Caco-2 (cell line): Measurements from ENCODE around the gene ARHGDIB. TPM values are rescaled to one million over a fixed set of nuclear protein-coding genes. Genes with fewer than 3 reads are reported as not detected.

ENCODE experiments used
- BruUV-seq: library from RNA; stranded (reverse); fragments of 400-500 nt; replicated peaks from 2 replicates; lab custom pipeline; 2021; lab: Mats Ljungman, UMichigan
- CTCF ChIA-PET: fragments of 300-600 bp; sonication (Branson Sonifier 250); formaldehyde crosslinking; loops from one replicate; lab custom pipeline; 2022; ENCODE audit warnings: antibody characterized with exemption; lab: Charles Lee
- POLR2A ChIA-PET: fragments of 300-600 bp; sonication (Branson Sonifier 250); formaldehyde crosslinking; loops from one replicate; lab custom pipeline; 2022; ENCODE audit warnings: antibody characterized with exemption; lab: Charles Lee
- DNase-seq, 2 experiments: peaks; one replicate each; pipeline versions ENCODE4 v3.0.0 to v3.0.0-alpha.2; 2020 to 2022
- H3K27me3 ChIP-seq: replicated peaks from 2 replicates; pipeline ENCODE4 v1.6.0; 2011; ENCODE audit warnings: low read length; ENCODE audit not compliant: control insufficient read depth, insufficient read depth
- H3K36me3 ChIP-seq: 2 replicates; pipeline ENCODE4 v1.5.1; 2011; ENCODE audit warnings: low read length; ENCODE audit not compliant: control insufficient read depth, insufficient read depth
- H3K4me1 ChIP-seq: fragments of 250-450 bp; sonication (Bioruptor Pico); 2 replicates; pipeline ENCODE4 v1.5.1; 2020; ENCODE audit warnings: mild to moderate bottlenecking
- H3K4me3 ChIP-seq: 2 replicates; pipeline ENCODE4 v1.5.1; 2011; ENCODE audit warnings: low read depth, mild to moderate bottlenecking, control low read depth, low read length
- H3K9me3 ChIP-seq: fragments of 250-450 bp; sonication (Bioruptor Pico); 2 replicates; pipeline ENCODE4 v1.5.1; 2020; ENCODE audit warnings: mild to moderate bottlenecking, moderate library complexity
- H3K27ac Mint-ChIP-seq: one replicate; pipeline ENCODE4 v1.8.0; 2022; ENCODE audit warnings: mixed read lengths; ENCODE audit not compliant: unreplicated experiment
- H3K27me3 Mint-ChIP-seq: one replicate; pipeline ENCODE4 v1.8.0; 2022; ENCODE audit warnings: mixed read lengths; ENCODE audit not compliant: insufficient read depth, unreplicated experiment
- H3K36me3 Mint-ChIP-seq: one replicate; pipeline ENCODE4 v1.8.0; 2022; ENCODE audit warnings: mild to moderate bottlenecking, mixed read lengths; ENCODE audit not compliant: insufficient read depth, unreplicated experiment
- H3K4me1 Mint-ChIP-seq: one replicate; pipeline ENCODE4 v1.8.0; 2022; ENCODE audit warnings: low read depth, mixed read lengths; ENCODE audit not compliant: unreplicated experiment
- H3K4me3 Mint-ChIP-seq: one replicate; pipeline ENCODE4 v1.8.0; 2022; ENCODE audit warnings: mild to moderate bottlenecking, moderate library complexity, mixed read lengths; ENCODE audit not compliant: unreplicated experiment
- H3K9me3 Mint-ChIP-seq: one replicate; pipeline ENCODE4 v1.8.0; 2022; ENCODE audit warnings: mixed read lengths; ENCODE audit not compliant: unreplicated experiment
- intact Hi-C: fragments of 100-400 bp; cut with micrococcal nuclease; formaldehyde crosslinking; loops from one replicate; pipeline ENCODE4 v1.10.0; 2022; ENCODE audit not compliant: unreplicated experiment
- total RNA-seq: library from RNA; stranded (reverse); gene quantifications from 2 replicates; pipeline ENCODE4 v1.2.3, GENCODE V29; 2022
- TF ChIP-seq, protein P1 (sequence below), 2 experiments: fragments of 200-600 bp in 1 of 2; IDR thresholded peaks; 1 replicate in 1 of 2; 2 replicates in 1 of 2; pipeline versions ENCODE4 v1.5.1 to v1.8.0; 2011 to 2022; ENCODE audit warnings: antibody characterized with exemption in 1 of 2, control low read depth in 1 of 2, inconsistent platforms in 1 of 2, low read depth in 1 of 2, low read length in 1 of 2, mild to moderate bottlenecking in 1 of 2, moderate library complexity in 1 of 2; ENCODE audit not compliant: insufficient read depth in 1 of 2, severe bottlenecking in 1 of 2, unreplicated experiment in 1 of 2

The ARHGDIB gene
- total RNA-seq, 1 experiment from 2014 or later, result 15.9 TPM

DNA sequence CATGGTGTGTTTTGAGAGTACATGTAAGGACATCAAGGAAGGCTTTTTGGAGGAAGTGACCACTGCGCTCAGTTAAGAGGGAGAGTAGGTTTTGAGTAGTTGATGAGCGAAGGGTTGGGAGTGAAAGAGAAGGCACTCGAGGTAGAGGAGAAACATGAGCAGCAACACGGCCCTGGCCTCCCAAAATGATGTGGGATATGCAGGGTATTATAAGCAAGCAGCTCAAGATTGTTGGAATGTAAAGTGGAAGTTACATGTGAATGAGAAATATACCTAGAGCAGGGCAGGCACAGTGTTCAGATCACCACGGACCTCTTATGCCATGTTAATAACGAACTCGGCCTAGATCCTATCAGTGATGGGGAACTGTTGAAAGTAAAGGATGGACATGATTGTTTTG is 2.1 kb upstream of the ARHGDIB start:
- H3K36me3 Mint-ChIP-seq, result no peaks in the 10 kb centered on the region
- TF ChIP-seq, protein P1, sequence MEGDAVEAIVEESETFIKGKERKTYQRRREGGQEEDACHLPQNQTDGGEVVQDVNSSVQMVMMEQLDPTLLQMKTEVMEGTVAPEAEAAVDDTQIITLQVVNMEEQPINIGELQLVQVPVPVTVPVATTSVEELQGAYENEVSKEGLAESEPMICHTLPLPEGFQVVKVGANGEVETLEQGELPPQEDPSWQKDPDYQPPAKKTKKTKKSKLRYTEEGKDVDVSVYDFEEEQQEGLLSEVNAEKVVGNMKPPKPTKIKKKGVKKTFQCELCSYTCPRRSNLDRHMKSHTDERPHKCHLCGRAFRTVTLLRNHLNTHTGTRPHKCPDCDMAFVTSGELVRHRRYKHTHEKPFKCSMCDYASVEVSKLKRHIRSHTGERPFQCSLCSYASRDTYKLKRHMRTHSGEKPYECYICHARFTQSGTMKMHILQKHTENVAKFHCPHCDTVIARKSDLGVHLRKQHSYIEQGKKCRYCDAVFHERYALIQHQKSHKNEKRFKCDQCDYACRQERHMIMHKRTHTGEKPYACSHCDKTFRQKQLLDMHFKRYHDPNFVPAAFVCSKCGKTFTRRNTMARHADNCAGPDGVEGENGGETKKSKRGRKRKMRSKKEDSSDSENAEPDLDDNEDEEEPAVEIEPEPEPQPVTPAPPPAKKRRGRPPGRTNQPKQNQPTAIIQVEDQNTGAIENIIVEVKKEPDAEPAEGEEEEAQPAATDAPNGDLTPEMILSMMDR (IDR thresholded peaks at IDR 0.05; ENCODE audit: insufficient read depth in 1 of 2, low read depth in 1 of 2, low read length in 1 of 2, severe bottlenecking in 1 of 2, unreplicated experiment in 1 of 2), result no peak
- BruUV-seq, result no TSS peak

DNA sequence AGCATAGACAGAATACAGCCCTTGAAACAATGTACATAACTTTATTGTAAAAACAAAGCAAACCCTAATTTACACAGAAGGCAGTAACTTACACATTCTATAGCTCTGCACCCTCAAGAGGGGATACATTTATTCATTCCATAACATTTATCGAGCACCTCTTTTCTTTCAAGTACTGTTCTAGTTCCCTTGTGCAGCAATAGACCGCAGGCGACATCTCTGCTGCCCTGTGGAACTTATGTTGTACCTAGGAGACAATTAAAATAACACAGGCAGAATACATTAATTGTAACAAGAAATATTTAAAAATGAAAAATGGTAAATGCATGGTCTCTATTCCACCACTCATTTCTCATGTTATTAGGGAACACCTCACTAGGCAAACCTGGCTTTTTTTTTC is 1.4 kb upstream of the ARHGDIB start:
- TF ChIP-seq, protein P1 (IDR thresholded peaks at IDR 0.05; ENCODE audit: insufficient read depth in 1 of 2, low read depth in 1 of 2, low read length in 1 of 2, severe bottlenecking in 1 of 2, unreplicated experiment in 1 of 2), result no peak
- Histone ChIP-seq H3K4me3 (no peak overlapping the region), H3K36me3 (no peaks in the 10 kb centered on the region), H3K27me3 (no peaks in the 10 kb centered on the region), H3K9me3 (no peaks in the 10 kb centered on the region), H3K4me1 (no peaks in the 10 kb centered on the region)
- no TSS peak for BruUV-seq
- ChIA-PET CTCF (no interaction called here), POLR2A (no interaction called here)
- Mint-ChIP-seq H3K9me3 (no peaks in the 10 kb centered on the region), H3K27me3 (peaks cover 1% of the 10 kb centered on the region), H3K36me3 (no peaks in the 10 kb centered on the region), H3K4me1 (no peaks in the 10 kb centered on the region), H3K27ac (no peak overlapping the region), H3K4me3 (no peak overlapping the region)
- no peak for DNase-seq
- intact Hi-C loops, result no loop called here

More for the DNA sequence above, 2.1 kb upstream of the ARHGDIB start:
- intact Hi-C loops, result no loop called here
- H3K4me1 Mint-ChIP-seq, result no peaks in the 10 kb centered on the region
- no peaks in the 10 kb centered on the region for H3K9me3 Mint-ChIP-seq
- no peaks in the 10 kb centered on the region for H3K9me3 ChIP-seq
- no peak overlapping the region for H3K4me3 Mint-ChIP-seq
- ChIA-PET CTCF (no interaction called here), POLR2A (no interaction called here)
- no peaks in the 10 kb centered on the region for H3K36me3 ChIP-seq
- H3K27me3 Mint-ChIP-seq, result peaks cover 2% of the 10 kb centered on the region
- H3K27me3 ChIP-seq, result no peaks in the 10 kb centered on the region
- H3K27ac Mint-ChIP-seq, result no peak overlapping the region
- H3K4me1 ChIP-seq, result no peaks in the 10 kb centered on the region
- DNase-seq, result no peak
- no peak overlapping the region for H3K4me3 ChIP-seq

DNA sequence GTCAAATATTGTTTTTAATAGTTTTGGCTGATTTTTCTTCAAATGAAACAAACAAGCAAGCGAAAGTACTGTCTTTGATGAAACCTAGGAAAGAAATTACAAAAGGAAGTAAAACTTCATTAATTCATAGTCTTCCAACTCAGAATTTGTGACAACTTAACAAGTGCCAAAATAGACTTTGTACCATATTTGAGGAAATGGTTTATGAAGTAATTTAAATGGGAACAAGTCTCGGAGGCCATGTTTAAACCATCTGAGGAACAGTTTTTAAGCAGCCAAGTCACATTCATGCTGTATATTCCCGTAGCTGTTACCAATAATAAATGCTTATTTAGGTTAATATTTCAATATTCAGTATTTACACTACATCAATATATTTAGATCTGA is 745 bp upstream of the ARHGDIB start:
- no peak overlapping the region for H3K4me3 ChIP-seq
- no peaks in the 10 kb centered on the region for H3K27me3 Mint-ChIP-seq
- no peaks in the 10 kb centered on the region for H3K27me3 ChIP-seq

More for the DNA sequence above, 745 bp upstream of the ARHGDIB start:
- TF ChIP-seq, protein P1 (IDR thresholded peaks at IDR 0.05; ENCODE audit: insufficient read depth in 1 of 2, low read depth in 1 of 2, low read length in 1 of 2, severe bottlenecking in 1 of 2, unreplicated experiment in 1 of 2), result no peak
- Mint-ChIP-seq H3K4me3 (no peak overlapping the region), H3K4me1 (no peaks in the 10 kb centered on the region), H3K9me3 (no peaks in the 10 kb centered on the region), H3K27ac (no peak overlapping the region), H3K36me3 (no peaks in the 10 kb centered on the region)
- H3K4me1 ChIP-seq, result no peaks in the 10 kb centered on the region
- no TSS peak for BruUV-seq
- no peaks in the 10 kb centered on the region for H3K36me3 ChIP-seq
- ChIA-PET CTCF (no interaction called here), POLR2A (no interaction called here)
- intact Hi-C loops, result no loop called here
- no peak for DNase-seq
- no peaks in the 10 kb centered on the region for H3K9me3 ChIP-seq
